Measurements from ENCODE around the gene CLASRP.
A peak's percentile ranks its signal among the peaks of the same experiment; 100 is the strongest.
"Not testable (repeated sequence)": the region's sequence is repeated elsewhere in the genome, so short reads cannot be mapped to it uniquely, and the experiment has no call there.

CLASRP gene

DNA sequence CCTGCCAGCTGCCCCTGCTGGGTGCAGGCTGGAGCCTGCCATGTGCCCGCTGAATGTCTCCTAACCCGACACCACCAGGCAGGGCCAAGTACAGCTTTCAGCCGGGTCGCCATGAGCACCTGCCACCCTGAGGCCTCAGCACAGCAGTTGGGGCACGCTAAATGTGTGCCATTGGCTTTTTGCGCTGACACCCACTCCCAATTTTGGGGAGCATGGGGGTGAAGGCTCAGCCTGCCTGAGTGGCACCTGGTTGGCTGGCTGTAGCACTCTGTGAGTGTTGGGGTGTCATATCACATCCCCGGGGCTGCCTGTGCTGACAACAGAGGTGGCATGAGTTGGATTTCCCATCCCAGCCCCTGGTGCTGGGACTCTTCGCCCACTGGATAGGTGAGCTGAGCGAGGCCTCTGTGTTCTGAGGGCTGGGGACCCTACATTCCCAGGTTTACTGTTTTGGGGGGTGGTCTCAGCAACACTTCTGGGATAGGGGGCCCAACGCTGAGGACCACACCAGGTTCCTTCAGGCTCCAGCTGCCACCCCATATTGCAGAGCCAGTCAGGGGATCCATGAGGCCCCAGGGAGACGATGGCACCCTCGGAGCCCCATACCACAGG, 44.8 kb upstream of the CLASRP start:
- H3K27me3 ChIP-seq: no peaks in the 10 kb centered on the region
- TF ChIP-seq, protein P1, sequence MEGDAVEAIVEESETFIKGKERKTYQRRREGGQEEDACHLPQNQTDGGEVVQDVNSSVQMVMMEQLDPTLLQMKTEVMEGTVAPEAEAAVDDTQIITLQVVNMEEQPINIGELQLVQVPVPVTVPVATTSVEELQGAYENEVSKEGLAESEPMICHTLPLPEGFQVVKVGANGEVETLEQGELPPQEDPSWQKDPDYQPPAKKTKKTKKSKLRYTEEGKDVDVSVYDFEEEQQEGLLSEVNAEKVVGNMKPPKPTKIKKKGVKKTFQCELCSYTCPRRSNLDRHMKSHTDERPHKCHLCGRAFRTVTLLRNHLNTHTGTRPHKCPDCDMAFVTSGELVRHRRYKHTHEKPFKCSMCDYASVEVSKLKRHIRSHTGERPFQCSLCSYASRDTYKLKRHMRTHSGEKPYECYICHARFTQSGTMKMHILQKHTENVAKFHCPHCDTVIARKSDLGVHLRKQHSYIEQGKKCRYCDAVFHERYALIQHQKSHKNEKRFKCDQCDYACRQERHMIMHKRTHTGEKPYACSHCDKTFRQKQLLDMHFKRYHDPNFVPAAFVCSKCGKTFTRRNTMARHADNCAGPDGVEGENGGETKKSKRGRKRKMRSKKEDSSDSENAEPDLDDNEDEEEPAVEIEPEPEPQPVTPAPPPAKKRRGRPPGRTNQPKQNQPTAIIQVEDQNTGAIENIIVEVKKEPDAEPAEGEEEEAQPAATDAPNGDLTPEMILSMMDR (IDR thresholded peaks at IDR 0.05): no peak
- H3K4me1 ChIP-seq: no peaks in the 10 kb centered on the region
- no peaks in the 10 kb centered on the region for H3K9me3 ChIP-seq
- peaks cover 32 to 50% (median 34%) of the 10 kb centered on the region in 3 donors for H3K36me3 ChIP-seq
- DNase-seq: no peak
- no peak overlapping the region for H3K27ac ChIP-seq
- no peak overlapping the region for H3K4me3 ChIP-seq
- intact Hi-C loops (cut with DNase I; ENCODE audit: low total_unique reads): loop anchor here (10.0 kb wide), 1 partner anchor 261 kb away; the partner anchor contains the start of gene MARK4

DNA sequence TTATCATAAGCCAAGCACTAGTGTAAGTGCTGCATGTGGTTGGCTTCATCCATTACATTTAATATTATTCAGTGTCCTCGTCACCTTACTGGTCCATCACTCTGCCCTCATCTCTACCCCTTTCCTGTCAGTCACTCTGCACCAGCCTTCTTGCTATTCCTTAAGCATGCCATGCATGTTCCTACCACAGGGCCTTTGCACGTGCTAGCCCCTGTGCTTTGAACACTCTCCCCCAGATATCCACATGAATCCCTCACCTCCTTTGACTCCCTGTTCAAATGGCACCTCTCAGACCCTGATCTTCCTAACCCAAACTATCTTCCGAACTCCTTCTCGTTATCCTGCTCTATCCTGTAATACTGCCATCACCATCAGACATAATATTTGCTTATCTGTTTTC, 40.8 kb upstream of the CLASRP start:
- no peaks in the 10 kb centered on the region for H3K9me3 ChIP-seq
- H3K4me3 ChIP-seq: no peak overlapping the region
- peaks cover 0 to 12% (median 8%) of the 10 kb centered on the region in 4 donors for H3K4me1 ChIP-seq
- intact Hi-C loops (cut with DNase I; ENCODE audit: low total_unique reads): loop anchor here (10.0 kb wide), 1 partner anchor 257 kb away; the partner anchor contains the start of gene MARK4
- no peak for DNase-seq
- no peak overlapping the region for H3K27ac ChIP-seq
- TF ChIP-seq, protein P1 (IDR thresholded peaks at IDR 0.05): no peak
- H3K27me3 ChIP-seq: no peaks in the 10 kb centered on the region
- peaks cover 0 to 10% (median 1%) of the 10 kb centered on the region in 3 donors for H3K36me3 ChIP-seq

DNA sequence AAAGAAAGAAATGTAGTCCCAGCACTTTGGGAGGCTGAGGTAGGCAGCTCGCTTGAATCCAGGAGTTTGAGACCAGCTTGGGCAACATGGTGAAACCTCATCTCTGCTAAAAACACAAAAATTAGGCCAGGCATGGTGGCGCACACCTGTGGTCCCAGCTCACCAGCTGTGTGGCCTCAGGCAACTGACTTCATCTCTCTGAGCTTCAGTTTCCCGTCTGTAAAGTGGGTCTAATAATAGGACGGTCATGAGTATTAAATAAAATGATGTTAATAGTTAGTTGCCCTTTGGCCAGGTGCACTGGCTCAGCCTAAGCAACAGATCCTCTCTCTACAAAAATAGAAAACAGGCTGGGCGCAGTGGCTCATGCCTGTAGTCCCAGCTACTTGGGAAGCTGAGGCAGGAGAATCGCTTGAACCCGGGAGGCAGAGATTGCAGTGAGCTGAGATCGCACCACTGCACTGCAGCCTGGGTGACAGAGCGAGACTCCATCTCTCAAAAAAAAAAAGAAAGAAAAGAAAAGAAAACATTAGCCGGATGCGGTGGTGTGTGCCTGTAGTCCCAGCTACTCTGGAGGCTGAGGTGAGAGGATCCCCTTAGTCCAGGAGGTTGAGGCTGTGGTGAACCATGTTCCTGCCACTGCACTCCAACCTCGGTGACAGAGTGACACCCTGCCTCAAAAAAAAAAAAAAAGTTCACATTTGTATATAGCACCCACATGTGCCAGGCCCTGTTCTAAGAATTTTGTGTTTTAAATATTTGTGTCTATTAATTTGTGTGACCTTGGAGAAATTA, 39.5 kb upstream of the CLASRP start:
- not testable (repeated sequence) for DNase-seq, H3K9me3 ChIP-seq, H3K4me3 ChIP-seq, H3K27me3 ChIP-seq, H3K36me3 ChIP-seq, H3K27ac ChIP-seq
- intact Hi-C loops (cut with DNase I; ENCODE audit: low total_unique reads): loop anchor here (10.0 kb wide), 1 partner anchor 255 kb away; the partner anchor contains the start of gene MARK4
- peaks cover 0 to 12% (median 8%) of the 10 kb centered on the region in 4 donors for H3K4me1 ChIP-seq

DNA sequence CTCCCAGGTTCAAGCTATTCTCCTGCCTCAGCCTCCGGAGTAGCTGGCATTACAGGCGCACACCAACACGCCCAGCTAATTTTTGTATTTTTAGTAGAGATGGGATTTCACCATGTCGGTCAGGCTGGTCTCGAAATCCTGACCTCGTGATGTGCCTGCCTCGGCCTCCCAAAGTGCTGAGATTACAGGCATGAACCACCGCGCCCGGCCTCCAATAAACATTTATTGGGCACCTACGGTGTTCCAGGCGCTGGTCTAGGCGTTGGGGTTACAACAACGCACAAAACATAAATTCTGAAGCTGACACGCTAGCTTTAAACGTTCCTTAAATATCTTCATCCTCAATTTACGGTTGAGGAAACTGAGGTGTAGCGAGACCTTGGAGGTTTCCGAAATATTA, 38.2 kb upstream of the CLASRP start:
- H3K27me3 ChIP-seq, DNase-seq, H3K9me3 ChIP-seq, H3K36me3 ChIP-seq: not testable (repeated sequence)
- peak overlapping the region; percentile 81 to 97 for H3K4me3 ChIP-seq
- intact Hi-C loops (cut with DNase I; ENCODE audit: low total_unique reads): loop anchor here (5.0 kb wide), 1 partner anchor 43 kb away; the partner anchor contains the start of gene CLPTM1
- H3K27ac ChIP-seq: peak overlapping the region; percentile 50 to 97
- H3K4me1 ChIP-seq: peaks cover 0 to 12% (median 8%) of the 10 kb centered on the region in 4 donors

DNA sequence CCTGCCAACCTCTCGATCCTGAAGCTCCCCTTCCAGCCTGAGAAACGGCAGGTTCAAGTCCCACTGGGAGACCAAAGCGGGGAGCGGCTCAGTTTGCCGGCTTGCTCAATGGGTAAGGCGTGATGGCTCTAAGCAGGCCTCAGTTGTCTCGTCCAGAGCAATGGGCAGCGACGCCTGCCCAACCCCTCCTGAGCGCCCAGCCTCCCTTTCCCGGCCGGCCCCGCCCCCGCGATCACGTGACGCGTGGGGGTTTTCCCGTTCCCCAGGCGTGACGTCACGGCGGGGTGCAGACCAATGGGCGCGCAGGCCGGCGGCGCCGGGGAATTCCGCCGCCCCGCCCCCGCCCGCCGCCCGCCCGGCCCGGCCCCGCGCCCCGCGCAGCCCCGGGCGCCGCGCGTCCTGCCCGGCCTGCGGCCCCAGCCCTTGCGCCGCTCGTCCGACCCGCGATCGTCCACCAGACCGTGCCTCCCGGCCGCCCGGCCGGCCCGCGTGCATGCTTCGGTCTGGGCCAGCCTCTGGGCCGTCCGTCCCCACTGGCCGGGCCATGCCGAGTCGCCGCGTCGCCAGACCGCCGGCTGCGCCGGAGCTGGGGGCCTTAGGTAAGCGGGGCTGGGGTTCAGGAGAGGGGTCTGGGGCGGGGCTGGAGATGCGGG, 37.6 kb upstream of the CLASRP start, which contains the start of gene RELB:
TSS of gene RELB (plus strand) at position 378 of the 653 bp plus-strand sequence. CDS start at position 494, 116 bp downstream.
- H3K36me3 ChIP-seq: no peaks in the 10 kb centered on the region
- H3K4me1 ChIP-seq: peaks cover 0 to 12% (median 8%) of the 10 kb centered on the region in 4 donors
- H3K27me3 ChIP-seq: no peaks in the 10 kb centered on the region
- DNase-seq: peak; percentile 90 to 97
- peak within 1 kb of the TSS; percentile 95 to 97 for H3K27ac ChIP-seq
- intact Hi-C loops (cut with DNase I; ENCODE audit: low total_unique reads): loop anchor here (5.0 kb wide), 1 partner anchor 44 kb away; the partner anchor contains the start of gene CLPTM1
- TF ChIP-seq, protein P1 (IDR thresholded peaks at IDR 0.05): no peak
- H3K9me3 ChIP-seq: no peaks in the 10 kb centered on the region
- peak within 1 kb of the TSS; percentile 81 to 97 for H3K4me3 ChIP-seq

DNA sequence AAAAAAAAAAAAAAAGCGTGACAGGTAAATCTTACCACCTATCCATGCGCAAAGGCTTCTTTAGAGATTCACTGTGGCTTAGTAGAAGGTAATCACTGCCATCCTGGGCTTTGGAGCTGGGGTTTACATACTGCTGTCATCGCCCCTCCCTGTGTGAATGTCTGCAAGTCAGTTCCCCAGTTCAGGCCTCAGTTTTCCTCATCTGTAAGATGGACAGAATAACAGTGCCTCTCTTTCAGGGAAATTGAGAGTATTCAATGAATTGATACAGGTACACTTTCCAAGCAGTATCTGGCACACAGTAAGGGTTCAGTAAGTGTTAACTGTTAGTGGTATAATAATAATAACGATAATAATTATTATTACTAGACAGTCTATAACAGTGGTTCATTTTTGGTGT, 35.4 kb upstream of the CLASRP start:
- H3K27ac ChIP-seq: no peak overlapping the region
- H3K9me3 ChIP-seq: no peaks in the 10 kb centered on the region
- DNase-seq: no peak
- no peak overlapping the region for H3K4me3 ChIP-seq
- intact Hi-C loops (cut with DNase I; ENCODE audit: low total_unique reads): loop anchor here (5.0 kb wide), 1 partner anchor 46 kb away; the partner anchor contains the start of gene CLPTM1
- H3K36me3 ChIP-seq: no peaks in the 10 kb centered on the region
- peaks cover 0 to 12% (median 8%) of the 10 kb centered on the region in 4 donors for H3K4me1 ChIP-seq
- TF ChIP-seq, protein P1 (IDR thresholded peaks at IDR 0.05): no peak
- no peaks in the 10 kb centered on the region for H3K27me3 ChIP-seq
